K562 (cell line): Measurements from ENCODE around the gene HRAS. TPM values are rescaled to one million over a fixed set of nuclear protein-coding genes. Genes with fewer than 3 reads are reported as not detected.
A peak's percentile ranks its signal among the peaks of the same experiment; 100 is the strongest.

Source experiments
- ELK1 ChIP-seq: sonication (generic); formaldehyde crosslinking; IDR thresholded peaks from 2 replicates; pipeline ENCODE4 v1.8.1; 2022; ENCODE audit warnings: missing genetic modification reagents
- HDAC1 ChIP-seq, 2 experiments: fragments of 450-650 bp; IDR thresholded peaks; 2 replicates each; pipeline ENCODE4 v1.6.1; 2016 to 2017; ENCODE audit warnings: inconsistent platforms in 1 of 2, mild to moderate bottlenecking in 1 of 2, moderate library complexity in 1 of 2
- MAX ChIP-seq: sonication (generic); formaldehyde crosslinking; IDR thresholded peaks from 2 replicates; pipeline ENCODE4 v1.9.0; 2022; ENCODE audit warnings: mild to moderate bottlenecking, missing genetic modification reagents
- NFATC3 ChIP-seq: fragments of 450-650 bp; IDR thresholded peaks from 2 replicates; pipeline ENCODE4 v1.6.1; 2017; ENCODE audit warnings: mild to moderate bottlenecking
- PRMT5 ChIP-seq: sonication (generic); formaldehyde crosslinking; IDR thresholded peaks from 2 replicates; pipeline ENCODE4 v1.5.0; 2020; ENCODE audit warnings: missing genetic modification reagents
- RBFOX2 ChIP-seq: fragments of 200-400 bp; formaldehyde crosslinking; IDR thresholded peaks from 2 replicates; pipeline ENCODE4 v1.6.1; 2017; ENCODE audit warnings: low read depth, mild to moderate bottlenecking, low read length, moderate library complexity
- SFPQ ChIP-seq: fragments of 200-400 bp; formaldehyde crosslinking; IDR thresholded peaks from 2 replicates; pipeline ENCODE4 v1.6.1; 2017; ENCODE audit warnings: mild to moderate bottlenecking, low read depth, low read length, moderate library complexity
- SP2 ChIP-seq: IDR thresholded peaks from 2 replicates; pipeline ENCODE4 v1.6.1; 2011; ENCODE audit warnings: mild to moderate bottlenecking, low read depth, low read length, moderate library complexity; ENCODE audit not compliant: poor library complexity, severe bottlenecking; ENCODE audit errors: extremely low read depth
- TCF7L2 ChIP-seq: fragments of 150-350 bp; IDR thresholded peaks from 2 replicates; pipeline ENCODE4 v1.6.1; 2016; ENCODE audit warnings: low read depth, mild to moderate bottlenecking, low read length, moderate library complexity
- TRIM24 ChIP-seq, 2 experiments: fragments of 450-650 bp; IDR thresholded peaks; 2 replicates each; pipeline ENCODE4 v1.6.1; 2016
- ZBTB5 ChIP-seq: fragments of 450-650 bp; IDR thresholded peaks from 2 replicates; pipeline ENCODE4 v1.6.1; 2017; ENCODE audit warnings: antibody characterized with exemption
- ZNF175 ChIP-seq: fragments of 200-800 bp; sonication (Bioruptor generic); IDR thresholded peaks from 2 replicates; pipeline ENCODE4 v1.6.1; 2016; ENCODE audit warnings: low read depth, mild to moderate bottlenecking, missing genetic modification characterization, missing compliant biosample characterization
- ZNF184 ChIP-seq: sonication (generic); formaldehyde crosslinking; IDR thresholded peaks from 2 replicates; pipeline ENCODE4 v1.5.0; 2020; ENCODE audit warnings: missing genetic modification reagents
- ZNF274 ChIP-seq: IDR thresholded peaks from 2 replicates; pipeline ENCODE4 v1.6.1; 2011; ENCODE audit warnings: low read depth, mild to moderate bottlenecking, low read length, moderate library complexity, borderline replicate concordance
- ZNF277 ChIP-seq: fragments of 250-450 bp; sonication (Bioruptor Pico); IDR thresholded peaks from 2 replicates; pipeline ENCODE4 v1.8.0; 2022; ENCODE audit warnings: inconsistent platforms, mild to moderate bottlenecking, moderate library complexity, borderline replicate concordance
- polyA plus RNA-seq, 8 experiments: library from polyadenylated mRNA; depleted of rRNA in 4 of 8; stranded (reverse) in 5 of 8; unstranded in 3 of 8; fragments of >200 nt; fragmentation: Nextera tagmentation in 2 of 8; fragmentation: Illumina TruSeq in 1 of 8; extraction: Ambion mirVana in 2 of 8; extraction: Trizol in 1 of 8; gene quantifications; 2 replicates each; pipeline versions ENCODE4 v1.2.1 to v1.2.3, GENCODE V29; 2011 to 2014; ENCODE audit warnings: inconsistent platforms in 1 of 8, missing spikeins in 1 of 8
- total RNA-seq, 7 experiments: library from RNA; depleted of rRNA in 6 of 7; stranded (reverse); fragments of >200 nt in 6 of 7; fragmentation: Illumina TruSeq in 2 of 7; extraction: Trizol in 2 of 7; gene quantifications; 2 replicates each; pipeline versions ENCODE4 v1.2.1 to v1.2.3, GENCODE V29; 2011 to 2021; ENCODE audit warnings: low replicate concordance in 1 of 7
- TF ChIP-seq, protein P1 (sequence below), 3 experiments: IDR thresholded peaks in 2 of 3; conservative IDR thresholded peaks in 1 of 3; 2 replicates each; pipeline ENCODE4 v1.5.1; 2011 to 2012; ENCODE audit warnings: low read length in 3 of 3, mild to moderate bottlenecking in 3 of 3, control low read depth in 2 of 3, improper control_type of control experiment in 1 of 3, inconsistent platforms in 1 of 3, low read depth in 1 of 3, mixed read lengths in 1 of 3, moderate library complexity in 1 of 3; ENCODE audit not compliant: insufficient read depth in 2 of 3

HRAS gene
- total and polyA plus RNA-seq, 9 of the 15 experiments (the other 6 are each of a cell fraction or from before 2014, with no cell fraction given): 2.8 to 73.5 (median 29.6) TPM

- peak in 1 of 2 experiments; percentile 91; a peak in 2 of 4 replicates for TF ChIP-seq HDAC1 (IDR thresholded peaks at IDR 0.05)
- TF ChIP-seq, protein P1, sequence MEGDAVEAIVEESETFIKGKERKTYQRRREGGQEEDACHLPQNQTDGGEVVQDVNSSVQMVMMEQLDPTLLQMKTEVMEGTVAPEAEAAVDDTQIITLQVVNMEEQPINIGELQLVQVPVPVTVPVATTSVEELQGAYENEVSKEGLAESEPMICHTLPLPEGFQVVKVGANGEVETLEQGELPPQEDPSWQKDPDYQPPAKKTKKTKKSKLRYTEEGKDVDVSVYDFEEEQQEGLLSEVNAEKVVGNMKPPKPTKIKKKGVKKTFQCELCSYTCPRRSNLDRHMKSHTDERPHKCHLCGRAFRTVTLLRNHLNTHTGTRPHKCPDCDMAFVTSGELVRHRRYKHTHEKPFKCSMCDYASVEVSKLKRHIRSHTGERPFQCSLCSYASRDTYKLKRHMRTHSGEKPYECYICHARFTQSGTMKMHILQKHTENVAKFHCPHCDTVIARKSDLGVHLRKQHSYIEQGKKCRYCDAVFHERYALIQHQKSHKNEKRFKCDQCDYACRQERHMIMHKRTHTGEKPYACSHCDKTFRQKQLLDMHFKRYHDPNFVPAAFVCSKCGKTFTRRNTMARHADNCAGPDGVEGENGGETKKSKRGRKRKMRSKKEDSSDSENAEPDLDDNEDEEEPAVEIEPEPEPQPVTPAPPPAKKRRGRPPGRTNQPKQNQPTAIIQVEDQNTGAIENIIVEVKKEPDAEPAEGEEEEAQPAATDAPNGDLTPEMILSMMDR (IDR thresholded peaks at IDR 0.05 in 2 of 3, conservative IDR thresholded peaks at IDR 0.05 in 1 of 3; ENCODE audit: insufficient read depth in 2 of 3, low read depth in 1 of 3, low read length in 3 of 3): 0 out of 6 replicates have a peak, but pooled peaks of 1 of the 3 experiments have one; percentile 10
- no peak for TF ChIP-seq SP2
- TF ChIP-seq SFPQ: no peak
- TF ChIP-seq ZNF274: no peak
- no peak for TF ChIP-seq PRMT5 (CRISPR knock-in tag)
- TF ChIP-seq RBFOX2: peak; percentile 95
- TF ChIP-seq ZNF175 (CRISPR knock-in tag): 0 out of 2 replicates have a peak, but pooled peaks have one; percentile 31
- TF ChIP-seq NFATC3: no peak
- no peak for TF ChIP-seq TRIM24 (IDR thresholded peaks at IDR 0.05)
- no peak for TF ChIP-seq ZNF277 (CRISPR knock-in tag)
- TF ChIP-seq MAX: peak; percentile 90
- TF ChIP-seq ZNF184 (CRISPR knock-in tag): no peak
- TF ChIP-seq ELK1 (CRISPR knock-in tag): no peak
- no peak for TF ChIP-seq ZBTB5
- no peak for TF ChIP-seq TCF7L2
These were observed 29.0 kb downstream of the HRAS start (continued) for GRCh38 chr11:506238-506994.
